A549 (cell line): Measurements from ENCODE around the gene CHRNB2. TPM values are rescaled to one million over a fixed set of nuclear protein-coding genes. Genes with fewer than 3 reads are reported as not detected.

Experiments
- ATAC-seq, 2 experiments: fragments of 200-7000 bp in 1 of 2; fragments of >200 bp in 1 of 2; cut with Nextera tagmentation in 1 of 2; cut with Tn5 transposase in 1 of 2; 3 replicates each; pipeline versions ENCODE4 v1.8.0 to v1.9.1; 2018 to 2020; ENCODE audit warnings: mild to moderate bottlenecking in 1 of 2, moderate library complexity in 1 of 2
- CTCF ChIA-PET: fragments of 300-600 bp; sonication (Branson Sonifier 250); formaldehyde crosslinking; extraction: SDS; loops from one replicate; lab custom pipeline; 2021; ENCODE audit warnings: antibody characterized with exemption, inconsistent platforms; lab: Yijun Ruan, JAX
- POLR2A ChIA-PET: fragments of 350-600 bp; formaldehyde crosslinking; extraction: SDS; loops from one replicate; lab custom pipeline; 2021; ENCODE audit warnings: antibody characterized with exemption, inconsistent platforms; lab: Yijun Ruan, JAX
- DNase-seq, 2 experiments: peaks; one replicate each; pipeline versions ENCODE4 v3.0.0 to v3.0.0-alpha.2; 2011 to 2016; ENCODE audit warnings: low read depth in 1 of 2, low spot score in 1 of 2
- FAIRE-seq: peaks from 2 replicates; lab custom pipeline; 2011; peaks lifted over from hg19 to GRCh38; lab: Jason Lieb, UNC
- H3K27ac ChIP-seq, 2 experiments: fragments of >200 bp; sonication (Bioruptor Twin); formaldehyde crosslinking; 3 replicates each; pipeline ENCODE4 v1.5.1; 2016 to 2017
- H3K4me1 ChIP-seq: fragments of >200 bp; sonication (Bioruptor Twin); formaldehyde crosslinking; 3 replicates; pipeline ENCODE4 v1.6.1; 2016
- H3K4me2 ChIP-seq: fragments of >200 bp; sonication (Bioruptor Twin); formaldehyde crosslinking; 3 replicates; pipeline ENCODE4 v1.6.1; 2016
- H3K4me3 ChIP-seq: fragments of >200 bp; sonication (Bioruptor Twin); formaldehyde crosslinking; 3 replicates; pipeline ENCODE4 v1.5.1; 2016
- H3K9me3 ChIP-seq: fragments of >200 bp; sonication (Bioruptor Twin); formaldehyde crosslinking; 3 replicates; pipeline ENCODE4 v1.6.1; 2016
- BHLHE40 ChIP-seq: IDR thresholded peaks from 2 replicates; pipeline ENCODE4 v1.6.1; 2012; ENCODE audit warnings: low read depth, low read length, inconsistent platforms
- CBX2 ChIP-seq: fragments of 200-600 bp; sonication (generic); IDR thresholded peaks from 2 replicates; pipeline ENCODE4 v1.6.1; 2016; ENCODE audit warnings: low read depth, mild to moderate bottlenecking, borderline replicate concordance
- CEBPB ChIP-seq, 2 experiments: fragments of >200 bp in 1 of 2; sonication (Bioruptor Twin) in 1 of 2; formaldehyde crosslinking in 1 of 2; IDR thresholded peaks; 2 replicates each; pipeline ENCODE4 v1.6.1; 2012 to 2016
- CHD2 ChIP-seq: fragments of 150-350 bp; IDR thresholded peaks from 2 replicates; pipeline ENCODE4 v1.6.1; 2014; ENCODE audit warnings: low read length; ENCODE audit not compliant: partially characterized antibody
- EHF ChIP-seq: fragments of 250-450 bp; sonication (Bioruptor Pico); IDR thresholded peaks from 2 replicates; pipeline ENCODE4 v1.5.0; 2020; ENCODE audit warnings: mild to moderate bottlenecking
- FOXS1 ChIP-seq: fragments of 250-450 bp; sonication (Bioruptor Pico); IDR thresholded peaks from 2 replicates; pipeline ENCODE4 v1.5.0; 2020; ENCODE audit warnings: mild to moderate bottlenecking, moderate library complexity
- HOXB5 ChIP-seq: fragments of 250-450 bp; sonication (Bioruptor Pico); IDR thresholded peaks from 2 replicates; pipeline ENCODE4 v1.5.0; 2020; ENCODE audit warnings: mild to moderate bottlenecking, moderate library complexity
- KDM1A ChIP-seq: fragments of 200-600 bp; sonication (generic); IDR thresholded peaks from 2 replicates; pipeline ENCODE4 v1.6.1; 2016; ENCODE audit warnings: low read depth, mild to moderate bottlenecking
- MAFK ChIP-seq: fragments of 450-650 bp; IDR thresholded peaks from 2 replicates; pipeline ENCODE4 v1.6.1; 2014; ENCODE audit not compliant: partially characterized antibody
- MAZ ChIP-seq: fragments of 150-350 bp; IDR thresholded peaks from 2 replicates; pipeline ENCODE4 v1.6.1; 2014; ENCODE audit warnings: antibody characterized with exemption, low read depth, low read length, borderline replicate concordance
- NFE2L2 ChIP-seq: fragments of 150-350 bp; conservative IDR thresholded peaks from 2 replicates; pipeline ENCODE4 v1.6.1; 2014; ENCODE audit warnings: low read length
- NR3C1 ChIP-seq: fragments of >200 bp; sonication (Bioruptor Twin); formaldehyde crosslinking; IDR thresholded peaks from 3 replicates; pipeline ENCODE4 v1.6.1; 2017
- RAD21 ChIP-seq, 2 experiments: fragments of >200 bp in 1 of 2; sonication (Bioruptor Twin) in 1 of 2; formaldehyde crosslinking in 1 of 2; IDR thresholded peaks in 1 of 2; conservative IDR thresholded peaks in 1 of 2; 2 replicates in 1 of 2; 3 replicates in 1 of 2; pipeline ENCODE4 v1.6.1; 2012 to 2018; ENCODE audit warnings: inconsistent platforms in 1 of 2
- RFX5 ChIP-seq: fragments of 450-650 bp; IDR thresholded peaks from 2 replicates; pipeline ENCODE4 v1.7.1; 2014; ENCODE audit warnings: antibody characterized with exemption, mild to moderate bottlenecking, moderate library complexity
- RNF2 ChIP-seq: fragments of 200-600 bp; sonication (generic); IDR thresholded peaks from 2 replicates; pipeline ENCODE4 v1.6.1; 2016; ENCODE audit warnings: low read depth, mild to moderate bottlenecking, antibody characterized with exemption, moderate library complexity, borderline replicate concordance
- ZFP36 ChIP-seq: fragments of 450-650 bp; IDR thresholded peaks from 2 replicates; pipeline ENCODE4 v1.6.1; 2014; ENCODE audit warnings: borderline replicate concordance; ENCODE audit not compliant: partially characterized antibody
- WGBS: methylation state at CpG from one replicate; pipeline ENCODE4 v1.1.6; 2017; ENCODE audit errors: missing lambda C conversion rate; 5-methylcytosine and 5-hydroxymethylcytosine counted together
- polyA plus RNA-seq, 4 experiments: library from polyadenylated mRNA; depleted of rRNA in 3 of 4; stranded (reverse); fragments of >200 nt; fragmentation: RNase III in 1 of 4; extraction: RNeasy Plus Mini Kit Qiagen cat#74134 plus additional on column Dnase treatment in 1 of 4; gene quantifications; 2 replicates in 3 of 4; 3 replicates in 1 of 4; pipeline ENCODE4 v1.2.3, GENCODE V29; 2011 to 2017
- TF ChIP-seq, protein P1 (sequence below): fragments of >200 bp; sonication (Bioruptor Twin); formaldehyde crosslinking; IDR thresholded peaks from 3 replicates; pipeline ENCODE4 v1.6.1; 2016
- TF ChIP-seq, protein P2 (sequence below): fragments of 150-350 bp; IDR thresholded peaks from 2 replicates; pipeline ENCODE4 v1.6.1; 2014; ENCODE audit warnings: low read depth, mild to moderate bottlenecking, low read length

CHRNB2 gene
- polyA plus RNA-seq, 2 of the 4 experiments (the other 2 are of a cell fraction), result 0.21 TPM

DNA sequence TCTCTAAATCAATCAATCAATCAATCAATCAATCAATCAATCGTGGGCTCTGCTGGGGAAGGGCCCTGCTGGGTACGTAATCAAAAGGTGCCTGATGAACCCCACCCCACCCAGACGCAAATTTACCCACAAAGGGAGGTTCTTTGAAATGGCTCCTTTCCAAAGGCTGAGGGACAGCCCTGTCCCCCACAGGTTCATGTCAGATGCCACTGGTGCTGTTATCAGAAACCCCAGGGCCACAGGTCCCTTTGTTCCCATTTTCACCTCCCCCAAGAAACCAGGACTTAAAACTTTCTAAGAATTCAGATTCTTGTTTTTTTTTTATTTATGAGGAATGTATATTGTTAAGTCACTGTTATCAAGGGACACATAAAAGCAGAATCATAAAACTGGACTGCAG, 14.2 kb downstream of the CHRNB2 start:
- no peak for FAIRE-seq
- H3K9me3 ChIP-seq, result no peaks in the 10 kb centered on the region
- H3K4me1 ChIP-seq, result no peaks in the 10 kb centered on the region
- WGBS, result 91% methylated on average over 3 of the region's 3 CpGs
- H3K4me3 ChIP-seq, result no peak overlapping the region
- no peak overlapping the region for H3K27ac ChIP-seq
- no peak for TF ChIP-seq RFX5
- TF ChIP-seq, all 56 proteins: peak for 0
- DNase-seq (no peak), ATAC-seq (no peak)
- POLR2A ChIA-PET, result no interaction called here
- CTCF ChIA-PET, result interaction anchor here (1.1 kb wide), 1 partner anchor 22 kb away, joined by 5 read pairs; no protein-coding TSS in a partner anchor
- no peak overlapping the region for H3K4me2 ChIP-seq

DNA sequence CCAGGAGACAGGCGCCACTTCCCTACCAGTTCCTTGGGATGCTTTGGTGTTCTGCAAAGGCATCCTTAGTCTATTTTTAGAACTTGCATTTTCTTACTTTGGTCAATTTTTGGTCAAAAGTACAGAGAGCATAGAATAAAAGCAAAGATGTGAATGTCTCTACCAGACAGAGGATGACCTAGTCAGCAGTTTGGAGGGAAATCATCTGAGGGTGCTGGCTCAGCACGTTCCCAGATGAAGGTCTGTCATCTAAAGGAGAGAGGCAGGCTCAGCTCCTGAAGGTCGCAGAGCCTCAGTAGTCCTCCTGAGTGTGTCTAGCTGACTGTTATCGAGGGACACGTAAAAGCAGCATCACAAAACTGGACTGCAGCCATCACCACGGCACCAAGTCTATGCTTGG, 15.3 kb downstream of the CHRNB2 start:
- POLR2A ChIA-PET, result no interaction called here
- Histone ChIP-seq H3K4me2 (no peak overlapping the region), H3K9me3 (no peaks in the 10 kb centered on the region), H3K27ac (no peak overlapping the region), H3K4me3 (no peak overlapping the region), H3K4me1 (no peaks in the 10 kb centered on the region)
- 94% methylated on average over 6 of the region's 6 CpGs for WGBS
- ATAC-seq (no peak), FAIRE-seq (no peak), DNase-seq (no peak)
- CTCF ChIA-PET, result interaction anchor here (1.1 kb wide), 1 partner anchor 23 kb away, joined by 5 read pairs; no protein-coding TSS in a partner anchor
- no peak for TF ChIP-seq MAZ
- peak; percentile 40 for TF ChIP-seq MAFK

DNA sequence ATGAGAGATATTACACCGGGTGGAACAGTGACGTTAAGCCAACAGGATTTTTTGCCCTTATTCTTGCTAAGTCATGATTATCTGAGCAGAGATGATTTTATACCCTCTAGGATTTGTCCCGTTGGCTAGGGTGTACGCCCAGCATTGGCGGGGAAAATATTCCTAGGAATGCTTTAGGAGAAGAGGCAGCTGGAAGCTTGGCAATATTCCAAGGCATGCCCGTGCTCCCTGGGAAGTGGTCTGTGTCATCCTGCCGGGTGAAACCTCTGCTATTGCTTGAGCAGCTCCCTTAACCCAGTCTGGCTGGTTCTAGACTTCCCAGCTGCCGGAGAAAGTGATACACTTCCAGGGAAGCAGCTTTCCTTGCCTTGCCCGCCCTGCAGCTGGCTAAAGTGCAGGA, 16.2 kb downstream of the CHRNB2 start:
- Histone ChIP-seq H3K4me1 (no peaks in the 10 kb centered on the region), H3K4me2 (no peak overlapping the region), H3K27ac (no peak overlapping the region), H3K9me3 (no peaks in the 10 kb centered on the region), H3K4me3 (no peak overlapping the region)
- TF ChIP-seq HOXB5 (CRISPR knock-in tag) (no peak), RNF2 (no peak), FOXS1 (CRISPR knock-in tag) (no peak), EHF (CRISPR knock-in tag) (no peak), ZFP36 (no peak), CHD2 (no peak), CBX2 (no peak), MAZ (no peak), KDM1A (no peak), RAD21 (conservative IDR thresholded peaks at IDR 0.05 in 1 of 2, IDR thresholded peaks at IDR 0.05 in 1 of 2) (no peak), NR3C1 (no peak), BHLHE40 (no peak), NFE2L2 (no peak)
- TF ChIP-seq, protein P1, sequence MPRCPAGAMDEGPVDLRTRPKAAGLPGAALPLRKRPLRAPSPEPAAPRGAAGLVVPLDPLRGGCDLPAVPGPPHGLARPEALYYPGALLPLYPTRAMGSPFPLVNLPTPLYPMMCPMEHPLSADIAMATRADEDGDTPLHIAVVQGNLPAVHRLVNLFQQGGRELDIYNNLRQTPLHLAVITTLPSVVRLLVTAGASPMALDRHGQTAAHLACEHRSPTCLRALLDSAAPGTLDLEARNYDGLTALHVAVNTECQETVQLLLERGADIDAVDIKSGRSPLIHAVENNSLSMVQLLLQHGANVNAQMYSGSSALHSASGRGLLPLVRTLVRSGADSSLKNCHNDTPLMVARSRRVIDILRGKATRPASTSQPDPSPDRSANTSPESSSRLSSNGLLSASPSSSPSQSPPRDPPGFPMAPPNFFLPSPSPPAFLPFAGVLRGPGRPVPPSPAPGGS, result no peak
- TF ChIP-seq, protein P2, sequence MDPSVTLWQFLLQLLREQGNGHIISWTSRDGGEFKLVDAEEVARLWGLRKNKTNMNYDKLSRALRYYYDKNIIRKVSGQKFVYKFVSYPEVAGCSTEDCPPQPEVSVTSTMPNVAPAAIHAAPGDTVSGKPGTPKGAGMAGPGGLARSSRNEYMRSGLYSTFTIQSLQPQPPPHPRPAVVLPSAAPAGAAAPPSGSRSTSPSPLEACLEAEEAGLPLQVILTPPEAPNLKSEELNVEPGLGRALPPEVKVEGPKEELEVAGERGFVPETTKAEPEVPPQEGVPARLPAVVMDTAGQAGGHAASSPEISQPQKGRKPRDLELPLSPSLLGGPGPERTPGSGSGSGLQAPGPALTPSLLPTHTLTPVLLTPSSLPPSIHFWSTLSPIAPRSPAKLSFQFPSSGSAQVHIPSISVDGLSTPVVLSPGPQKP, result no peak
- FAIRE-seq (no peak), DNase-seq (no peak), ATAC-seq (no peak)
- WGBS, result 75% methylated on average over 9 of the region's 9 CpGs
- CTCF ChIA-PET, result no interaction called here
- POLR2A ChIA-PET, result no interaction called here

DNA sequence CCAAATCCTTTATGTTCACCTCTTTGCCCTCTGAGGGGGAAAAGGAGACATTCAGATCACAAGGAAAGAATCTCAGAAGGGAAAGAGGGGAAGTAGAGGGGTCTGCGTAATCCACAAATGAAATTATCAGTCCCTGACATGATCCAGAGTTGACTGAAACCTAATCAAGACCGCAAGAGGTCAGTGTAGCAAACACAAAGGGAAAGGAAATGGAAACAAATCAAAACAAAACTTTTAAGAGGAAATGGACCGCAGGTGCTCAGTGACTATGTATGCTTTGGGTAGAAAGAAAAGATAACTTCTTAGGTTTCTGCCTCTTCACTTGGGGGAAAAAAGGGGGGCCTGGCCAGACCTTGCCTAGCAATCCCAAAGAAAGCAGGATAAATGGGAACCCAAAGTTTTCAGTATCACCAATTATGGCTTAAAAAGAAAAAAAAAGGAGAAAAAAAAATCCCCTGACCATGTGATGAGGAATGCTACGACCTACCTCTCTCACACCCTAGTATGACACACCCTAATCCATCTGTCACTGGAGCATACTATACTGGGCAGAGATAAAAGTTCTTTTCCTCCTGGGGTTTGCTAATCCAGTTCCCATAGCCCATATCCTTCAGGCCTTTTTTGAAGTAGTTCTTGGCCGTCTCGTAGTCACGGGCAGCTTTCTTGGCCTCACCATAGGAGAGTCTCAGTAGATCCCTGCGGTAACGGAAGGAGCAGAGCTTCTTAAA, 16.9 kb downstream of the CHRNB2 start:
- no peak overlapping the region for H3K27ac ChIP-seq
- CTCF ChIA-PET, result no interaction called here

More for the DNA sequence above, 16.9 kb downstream of the CHRNB2 start:
- FAIRE-seq, result no peak
- TF ChIP-seq CEBPB (IDR thresholded peaks at IDR 0.05), result no peak
- TF ChIP-seq, all 56 proteins: peak for 0
- DNase-seq (no peak), ATAC-seq (no peak)
- 92% methylated on average over 9 of the region's 9 CpGs for WGBS
- no peaks in the 10 kb centered on the region for H3K4me1 ChIP-seq
- POLR2A ChIA-PET, result no interaction called here
- H3K4me3 ChIP-seq, result no peak overlapping the region
- no peaks in the 10 kb centered on the region for H3K9me3 ChIP-seq
- no peak overlapping the region for H3K4me2 ChIP-seq
